Right ventricle myocardium superior (tissue), 1 donor: ENCODE data around the gene STUM. TPM values are rescaled to one million over a fixed set of nuclear protein-coding genes. Genes with fewer than 3 reads are reported as not detected.

Experiments used
- ATAC-seq: fragments of 200-7000 bp; cut with Tn5 transposase; one replicate; pipeline ENCODE4 v1.9.1; 2020; ENCODE audit warnings: mild to moderate bottlenecking; ENCODE audit not compliant: poor library complexity
- DNase-seq: peaks from one replicate; pipeline ENCODE4 v3.0.0-alpha.2; 2020
- intact Hi-C: fragments of 100-400 bp; cut with DNase I; formaldehyde crosslinking; loops from one replicate; pipeline ENCODE4 v1.11.2; 2022
- total RNA-seq: library from RNA; stranded (reverse); fragmentation: NEBNext Ultra II Directional; extraction: Animal tissue kit (Norgen Biotek cat#: 25700); gene quantifications from one replicate; pipeline ENCODE4 v1.2.1, GENCODE V29; 2021
- donor health status: DM: no; HTN: yes; CAD: no; lungs with severe emphysema.

The STUM gene
- total RNA-seq, 1 donor from 2014 or later = 1.2 TPM

DNA sequence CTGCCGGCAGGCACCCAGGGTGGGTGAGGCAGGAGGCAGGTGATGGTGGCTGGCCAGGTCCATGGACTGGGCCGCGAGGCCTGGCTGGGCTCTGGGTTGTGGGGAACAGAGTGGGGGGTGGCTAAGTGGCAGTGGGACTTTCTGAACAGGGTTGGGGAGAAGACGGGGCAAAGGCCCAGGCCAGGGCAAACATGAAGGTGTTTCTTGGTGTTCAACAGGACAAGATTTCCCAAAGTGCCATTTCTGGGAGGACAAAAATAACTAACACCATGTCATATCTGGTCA is 26.8 kb downstream of the STUM start:
- ATAC-seq (no peak), DNase-seq (no peak)
- intact Hi-C loops = no loop called here

GRCh38 chr1:226575739-226576378 is 27.3 kb downstream of the STUM start:
- intact Hi-C loops = no loop called here
- DNase-seq (no peak), ATAC-seq (peak; percentile 18)

DNA sequence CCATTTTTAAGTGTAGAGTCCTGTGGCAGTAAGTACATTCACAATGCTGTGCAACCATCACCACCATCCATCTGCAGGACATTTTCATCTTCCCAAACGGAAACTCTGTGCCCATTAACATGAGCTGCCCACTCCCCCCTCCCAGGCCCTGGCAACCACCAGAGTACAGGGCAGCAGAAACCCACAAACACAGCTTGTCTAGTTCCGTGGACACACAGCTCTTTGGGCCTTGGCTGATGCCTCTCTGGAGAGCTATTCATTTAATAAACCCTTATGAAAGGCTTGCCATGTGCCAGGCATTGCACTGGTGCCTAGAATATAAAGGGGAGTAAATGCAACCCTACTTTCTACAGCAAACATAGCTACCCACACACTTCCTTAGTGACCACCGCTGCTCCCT is 28.0 kb downstream of the STUM start:
- DNase-seq (no peak), ATAC-seq (no peak)
- intact Hi-C loops = no loop called here

GRCh38 chr1:226577401-226578180 is 29.0 kb downstream of the STUM start:
- intact Hi-C loops = no loop called here
- ATAC-seq = no peak
- DNase-seq = no peak

DNA sequence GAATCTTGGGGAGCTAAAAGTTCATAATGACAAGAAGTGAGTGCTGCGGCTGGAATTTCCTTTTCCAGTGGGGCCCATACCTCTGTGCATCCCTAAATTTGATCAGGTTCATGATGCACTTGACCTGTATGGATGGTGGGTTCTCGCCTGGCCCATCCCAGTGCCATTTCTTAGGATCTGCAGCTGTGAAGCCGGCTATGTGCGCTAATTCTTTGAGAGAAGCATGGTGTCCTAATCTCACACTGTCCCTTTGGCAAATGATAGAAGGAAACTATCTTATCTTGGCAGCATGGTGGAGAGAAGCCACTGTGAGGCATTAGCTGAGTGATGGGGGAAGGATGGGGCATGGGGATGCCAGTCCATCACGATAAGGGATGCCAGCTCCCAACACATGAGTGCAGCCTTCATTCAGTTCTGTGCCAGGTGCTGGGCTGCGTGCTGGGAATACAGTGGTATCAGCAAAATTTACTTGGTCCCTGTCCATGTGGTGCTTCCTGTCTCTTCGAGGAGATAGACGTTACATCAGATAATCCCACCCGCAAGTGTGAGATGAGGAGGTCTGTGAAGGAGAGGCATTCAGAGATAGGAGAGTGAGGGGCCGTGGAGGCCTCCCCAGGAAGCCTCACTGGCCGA is 30.5 kb downstream of the STUM start:
- DNase-seq (no peak), ATAC-seq (no peak)
- intact Hi-C loops = no loop called here

DNA sequence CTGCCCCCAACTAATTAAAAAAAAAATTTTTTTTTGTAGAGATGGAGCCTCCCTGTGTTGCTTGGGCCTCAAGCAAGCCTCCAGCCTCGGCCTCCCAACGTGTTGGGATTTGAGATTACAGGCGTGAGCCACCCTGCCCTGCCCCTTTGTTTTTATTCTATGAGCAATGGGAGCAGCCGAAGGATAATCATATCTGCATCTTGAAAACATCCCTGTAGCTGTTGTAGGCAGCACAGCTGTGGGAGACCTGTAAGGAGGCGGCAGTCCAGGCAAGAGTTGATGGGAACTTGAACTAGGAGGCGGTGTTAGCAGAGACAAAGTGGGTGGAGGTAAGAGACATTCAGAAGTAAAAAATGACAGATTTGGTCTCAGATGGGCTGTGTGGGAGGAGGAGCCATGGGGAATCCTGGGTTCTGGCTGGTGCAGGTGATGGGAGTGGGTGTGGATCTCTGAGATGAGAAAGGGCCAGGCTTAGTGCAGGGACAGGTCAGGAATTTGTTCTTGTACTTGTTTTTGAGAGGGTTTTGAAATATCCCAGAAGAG is 31.3 kb downstream of the STUM start:
- DNase-seq (no peak), ATAC-seq (no peak)
- intact Hi-C loops = no loop called here

DNA sequence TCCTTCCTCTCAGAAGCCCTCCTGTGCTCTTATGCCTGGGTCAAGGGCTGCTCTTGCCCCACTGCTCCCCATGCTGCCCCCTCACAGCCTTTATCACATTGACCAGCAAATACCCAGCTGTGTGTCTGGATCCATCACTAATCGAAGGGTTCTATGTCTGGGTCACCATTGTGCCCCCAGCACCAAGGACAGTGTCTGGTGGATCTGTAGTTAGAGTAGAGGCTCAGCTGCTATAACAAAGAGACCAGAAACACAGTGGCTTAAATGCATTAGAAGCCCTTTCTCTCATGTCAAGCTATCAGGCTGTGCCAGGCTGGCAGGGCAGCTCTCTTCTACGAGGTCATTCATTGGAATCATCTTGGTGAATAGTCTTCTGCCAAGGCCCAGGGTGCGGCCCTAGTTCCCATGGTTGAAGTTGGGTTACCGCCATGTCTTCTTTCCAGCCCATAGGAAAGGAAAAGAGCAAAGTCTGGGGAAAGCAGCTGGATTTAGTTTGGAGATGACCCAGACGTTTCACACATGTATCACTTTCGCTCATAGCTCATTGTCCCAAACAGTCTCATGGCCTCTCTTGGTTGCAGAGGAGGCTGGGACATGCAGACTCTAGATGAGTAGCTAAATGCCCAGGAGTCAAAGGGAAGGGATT is 32.2 kb downstream of the STUM start:
- ATAC-seq (no peak), DNase-seq (no peak)
- intact Hi-C loops = no loop called here

- DNase-seq = no peak
- intact Hi-C loops = no loop called here
- ATAC-seq = no peak
Measured at GRCh38 chr1:226581650-226582330, 33.2 kb downstream of the STUM start.

DNA sequence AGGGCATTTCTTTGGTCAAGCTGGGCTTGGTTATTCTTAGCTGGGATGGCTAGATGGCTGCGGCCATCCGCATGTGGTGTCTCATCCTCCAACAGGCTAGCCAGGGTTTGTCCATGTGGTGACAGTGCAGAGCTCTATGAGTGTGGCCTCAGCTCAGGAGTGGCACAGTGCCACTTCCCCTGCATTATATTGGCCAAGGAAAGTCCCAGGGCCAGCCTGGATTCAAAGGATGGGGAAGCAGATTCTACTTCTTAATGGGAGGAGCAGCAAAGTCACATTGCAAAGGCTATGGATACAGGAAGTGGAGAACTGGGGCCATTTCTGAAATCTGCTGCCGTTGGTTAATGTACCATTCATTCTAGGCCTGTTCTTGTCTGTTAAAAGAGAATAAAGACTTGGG is 34.4 kb downstream of the STUM start:
- ATAC-seq (no peak), DNase-seq (no peak)
- intact Hi-C loops = no loop called here

GRCh38 chr1:226584164-226584563 is 35.6 kb downstream of the STUM start:
- DNase-seq (no peak), ATAC-seq (no peak)
- intact Hi-C loops = no loop called here

DNA sequence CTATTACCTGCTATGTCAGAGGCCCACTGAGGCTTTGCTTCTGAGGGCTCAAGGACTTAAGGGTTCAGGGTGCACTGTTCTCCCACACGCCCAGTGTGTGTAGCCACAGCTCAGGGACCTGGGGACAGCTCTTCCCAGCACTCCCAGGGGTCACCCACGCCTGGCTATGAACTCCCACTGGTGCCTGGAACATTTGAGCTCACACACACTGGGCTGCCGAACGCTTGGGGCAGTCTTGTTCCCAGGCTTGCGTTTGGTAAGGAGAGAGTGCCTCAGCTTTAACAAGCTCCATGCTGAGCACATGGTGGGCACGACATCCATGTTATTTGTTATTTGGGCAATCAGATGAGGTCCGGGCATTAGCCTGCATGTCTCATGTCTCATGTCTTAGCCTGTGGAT is 37.6 kb downstream of the STUM start:
- no peak for DNase-seq
- ATAC-seq = no peak
- intact Hi-C loops = no loop called here

- no peak for ATAC-seq
- no peak for DNase-seq
- intact Hi-C loops = no loop called here
Measured at GRCh38 chr1:226586650-226587422, 38.3 kb downstream of the STUM start.

DNA sequence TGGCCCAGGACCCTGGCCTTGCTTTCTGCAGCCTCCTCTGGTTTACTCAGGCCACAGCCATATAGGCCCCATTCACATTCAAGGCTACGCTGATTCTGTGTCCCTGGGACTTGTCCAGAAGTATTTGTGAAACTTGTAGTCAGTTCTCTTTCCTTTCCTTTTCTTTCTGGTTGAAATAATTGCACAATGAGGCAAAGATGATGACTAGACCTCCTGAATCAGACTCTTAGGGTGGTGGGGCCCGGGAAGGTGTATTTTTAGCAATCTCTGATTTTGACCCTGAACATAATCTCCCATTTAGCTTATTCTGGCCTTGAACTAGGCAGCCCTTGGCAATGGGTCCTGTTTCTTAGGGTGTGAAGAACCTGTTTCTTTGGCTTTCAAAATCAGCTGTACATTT is 39.9 kb downstream of the STUM start:
- DNase-seq = no peak
- intact Hi-C loops = no loop called here
- peak; percentile 62 for ATAC-seq

- intact Hi-C loops = no loop called here
- ATAC-seq (peak; percentile 50), DNase-seq (no peak)
Measured at GRCh38 chr1:226589008-226589733, 40.6 kb downstream of the STUM start.

- ATAC-seq = no peak
- intact Hi-C loops = no loop called here
- DNase-seq = no peak
Measured at GRCh38 chr1:226590614-226591013, 42.0 kb downstream of the STUM start.

GRCh38 chr1:226593541-226593940 is 45.0 kb downstream of the STUM start:
- no peak for DNase-seq
- no peak for ATAC-seq
- intact Hi-C loops = no loop called here

DNA sequence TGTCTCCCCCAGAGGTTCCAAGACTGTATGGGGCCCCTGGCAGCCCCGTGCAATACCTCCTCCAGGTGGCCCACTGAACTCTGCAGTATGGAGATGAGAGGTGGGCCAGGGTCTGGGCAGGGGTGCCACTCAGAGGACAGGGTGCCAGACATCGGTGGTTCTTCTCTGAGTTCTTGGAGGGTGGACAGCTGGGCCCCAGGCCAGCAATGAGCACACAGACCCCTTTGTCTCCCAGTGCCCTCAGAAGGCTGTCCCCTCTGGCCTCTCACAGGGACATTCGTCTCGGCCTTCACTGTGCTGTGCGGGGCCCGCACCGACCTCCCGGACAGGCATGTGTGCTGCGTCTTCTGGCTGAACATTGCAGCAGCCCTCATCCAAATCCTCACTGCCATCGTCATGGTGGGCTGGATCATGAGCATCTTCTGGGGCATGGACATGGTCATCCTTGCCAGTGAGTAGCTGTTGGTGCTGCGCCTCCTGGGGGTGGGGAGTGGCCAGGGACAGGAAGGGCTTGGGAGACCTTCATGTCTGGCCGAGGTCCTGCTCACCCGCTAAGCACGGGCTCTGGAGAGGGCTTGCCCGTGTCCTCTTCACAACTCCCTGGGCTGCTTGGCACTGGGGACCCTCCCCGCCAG is 48.1 kb downstream of the STUM start:
- ATAC-seq (no peak), DNase-seq (peak; percentile 34)
- intact Hi-C loops = no loop called here
